Fibroblast of lung (primary cell): Measurements from ENCODE around the gene RBM20. TPM values are rescaled to one million over a fixed set of nuclear protein-coding genes. Genes with fewer than 3 reads are reported as not detected.

Experiments used
- DNase-seq, 2 donors: peaks; one replicate each; pipeline versions ENCODE4 v3.0.0 to v3.0.0-alpha.2; 2010; ENCODE audit warnings: low read depth in 2 of 2
- H2AFZ ChIP-seq: 2 replicates; pipeline ENCODE4 v1.5.1; 2012; ENCODE audit warnings: low read length, control low read depth, inconsistent platforms
- H3K27ac ChIP-seq: 2 replicates; pipeline ENCODE4 v1.5.1; 2011; ENCODE audit warnings: low read length, control low read depth; ENCODE audit not compliant: insufficient read depth
- H3K27me3 ChIP-seq: 2 replicates; pipeline ENCODE4 v1.5.1; 2011; ENCODE audit warnings: mild to moderate bottlenecking, low read length; ENCODE audit not compliant: control insufficient read depth, insufficient read depth
- H3K36me3 ChIP-seq: 2 replicates; pipeline ENCODE4 v1.5.1; 2011; ENCODE audit warnings: low read length; ENCODE audit not compliant: control insufficient read depth, insufficient read depth
- H3K4me1 ChIP-seq: 2 replicates; pipeline ENCODE4 v1.5.1; 2011; ENCODE audit warnings: low read length; ENCODE audit not compliant: control insufficient read depth, insufficient read depth; ENCODE audit errors: extremely low read depth
- H3K4me2 ChIP-seq: 2 replicates; pipeline ENCODE4 v1.5.1; 2011; ENCODE audit warnings: low read length, control low read depth; ENCODE audit not compliant: insufficient read depth; ENCODE audit errors: extremely low read depth
- H3K4me3 ChIP-seq, 4 experiments: fragments of 200-600 bp in 1 of 4; sonication (generic) in 1 of 4; replicated peaks in 1 of 4; 2 replicates each; pipeline ENCODE4 v1.5.1; 2011 to 2016; ENCODE audit warnings: low read length in 4 of 4, low read depth in 3 of 4, mild to moderate bottlenecking in 3 of 4, control low read depth in 2 of 4, inconsistent platforms in 1 of 4, mixed read lengths in 1 of 4; ENCODE audit not compliant: insufficient read depth in 1 of 4; ENCODE audit errors: control extremely low read depth in 1 of 4
- H3K79me2 ChIP-seq: 2 replicates; pipeline ENCODE4 v1.5.1; 2012; ENCODE audit warnings: mild to moderate bottlenecking, low read length, inconsistent platforms; ENCODE audit not compliant: control insufficient read depth, insufficient read depth
- H3K9ac ChIP-seq: 2 replicates; pipeline ENCODE4 v1.5.1; 2011; ENCODE audit warnings: mild to moderate bottlenecking, low read length, control low read depth; ENCODE audit not compliant: insufficient read depth
- H3K9me3 ChIP-seq: 2 replicates; pipeline ENCODE4 v1.5.1; 2012; ENCODE audit warnings: low read depth, low read length; ENCODE audit not compliant: control insufficient read depth, insufficient read depth
- H4K20me1 ChIP-seq: 2 replicates; pipeline ENCODE4 v1.5.1; 2011; ENCODE audit warnings: low read length; ENCODE audit not compliant: control insufficient read depth, insufficient read depth; ENCODE audit errors: extremely low read depth
- CTCF ChIP-seq, 2 donors: IDR thresholded peaks in 1 of 2; conservative IDR thresholded peaks in 1 of 2; 1 replicate in 1 of 2; 2 replicates in 1 of 2; pipeline ENCODE4 v1.5.1; 2011 to 2012; ENCODE audit warnings: low read length in 2 of 2, control low read depth in 1 of 2, inconsistent platforms in 1 of 2, low read depth in 1 of 2, mild to moderate bottlenecking in 1 of 2
- EZH2 ChIP-seq: IDR thresholded peaks from 2 replicates; pipeline ENCODE4 v1.5.1; 2012; ENCODE audit warnings: low read length, control low read depth, mild to moderate bottlenecking; ENCODE audit errors: missing control alignments
- polyA plus RNA-seq, 2 donors: library from polyadenylated mRNA; depleted of rRNA in 1 of 2; stranded (reverse) in 1 of 2; unstranded in 1 of 2; fragments of >200 nt; gene quantifications; 2 replicates each; pipeline ENCODE4 v1.2.1, GENCODE V29; 2011 to 2012; ENCODE audit warnings: missing spikeins in 1 of 2
- total RNA-seq: library from RNA; depleted of rRNA; stranded (reverse); fragments of >200 nt; gene quantifications from 2 replicates; pipeline ENCODE4 v1.2.1, GENCODE V29; 2014

The RBM20 gene
- total and polyA plus RNA-seq, 2 donors (not counting 1 experiment from before 2014, with no cell fraction given): under 0.01 to 0.05 TPM

DNA sequence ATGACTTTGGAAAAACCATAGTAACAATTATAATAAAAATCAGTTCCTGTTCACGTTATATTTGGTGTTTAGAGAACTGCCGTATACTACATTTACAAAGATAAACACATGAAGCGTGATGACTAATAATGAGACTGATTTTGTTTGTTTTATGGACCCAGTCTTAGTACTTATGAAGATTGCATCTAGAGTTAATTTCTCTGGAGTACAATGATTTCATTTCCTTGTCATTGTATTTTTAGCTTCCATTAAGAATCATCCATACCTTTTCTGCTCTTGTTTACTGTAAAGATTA, 2.9 kb downstream of the RBM20 start:
- no peak for DNase-seq
- no peak overlapping the region for H3K9ac ChIP-seq
- no peak overlapping the region for H3K4me2 ChIP-seq
- no peak overlapping the region for H2AFZ ChIP-seq
- H3K36me3 ChIP-seq: no peaks in the 10 kb centered on the region
- no peaks in the 10 kb centered on the region for H3K79me2 ChIP-seq
- H3K27ac ChIP-seq: no peak overlapping the region
- no peaks in the 10 kb centered on the region for H4K20me1 ChIP-seq
- H3K27me3 ChIP-seq: peaks cover 29% of the 10 kb centered on the region
- no peaks in the 10 kb centered on the region for H3K4me1 ChIP-seq
- no peak overlapping the region for H3K4me3 ChIP-seq
- TF ChIP-seq EZH2: no peak
- TF ChIP-seq CTCF (conservative IDR thresholded peaks at IDR 0.05 in 1 of 2, IDR thresholded peaks at IDR 0.05 in 1 of 2; ENCODE audit: low read depth in 1 of 2, low read length in 2 of 2): no peak
- H3K9me3 ChIP-seq: no peaks in the 10 kb centered on the region

DNA sequence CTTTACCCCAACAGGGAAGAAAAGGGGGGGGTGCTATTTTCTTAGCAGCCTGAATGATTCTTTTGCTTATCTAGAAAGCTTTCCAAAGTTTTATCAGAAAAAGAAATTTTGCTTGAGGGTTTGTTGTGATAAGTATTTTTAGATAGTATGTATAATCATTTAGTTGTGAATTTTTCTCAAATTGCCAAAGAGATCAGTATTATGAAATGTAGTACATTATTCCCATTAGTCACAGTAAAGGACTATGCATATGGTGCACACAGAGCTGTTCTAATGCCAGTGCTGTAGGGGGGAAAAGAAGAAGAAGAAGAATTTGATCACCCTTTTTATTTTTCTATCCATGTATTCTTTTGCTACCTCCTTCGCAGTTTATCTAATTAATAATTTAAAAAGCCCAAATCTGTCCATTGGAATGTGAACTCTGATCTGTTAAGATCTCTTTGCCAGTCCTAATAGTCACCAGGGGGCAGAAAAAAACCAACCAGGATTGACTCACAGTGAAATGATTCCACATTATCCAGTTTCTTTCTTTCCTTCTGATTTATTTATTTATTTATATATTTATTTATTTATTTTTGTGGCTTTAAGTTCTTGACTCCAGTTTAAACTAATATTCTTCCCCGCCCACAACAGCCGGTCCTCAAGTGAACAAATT, 4.7 kb downstream of the RBM20 start:
- Histone ChIP-seq H3K9me3 (no peaks in the 10 kb centered on the region), H3K36me3 (no peaks in the 10 kb centered on the region), H3K9ac (no peak overlapping the region), H3K27me3 (peaks cover 12% of the 10 kb centered on the region), H4K20me1 (no peaks in the 10 kb centered on the region), H3K4me2 (no peak overlapping the region), H3K27ac (no peak overlapping the region), H3K4me3 (no peak overlapping the region), H3K4me1 (no peaks in the 10 kb centered on the region), H2AFZ (no peak overlapping the region), H3K79me2 (no peaks in the 10 kb centered on the region)
- no peak for DNase-seq
- no peak for TF ChIP-seq CTCF (conservative IDR thresholded peaks at IDR 0.05 in 1 of 2, IDR thresholded peaks at IDR 0.05 in 1 of 2; ENCODE audit: low read depth in 1 of 2, low read length in 2 of 2)
- no peak for TF ChIP-seq EZH2

DNA sequence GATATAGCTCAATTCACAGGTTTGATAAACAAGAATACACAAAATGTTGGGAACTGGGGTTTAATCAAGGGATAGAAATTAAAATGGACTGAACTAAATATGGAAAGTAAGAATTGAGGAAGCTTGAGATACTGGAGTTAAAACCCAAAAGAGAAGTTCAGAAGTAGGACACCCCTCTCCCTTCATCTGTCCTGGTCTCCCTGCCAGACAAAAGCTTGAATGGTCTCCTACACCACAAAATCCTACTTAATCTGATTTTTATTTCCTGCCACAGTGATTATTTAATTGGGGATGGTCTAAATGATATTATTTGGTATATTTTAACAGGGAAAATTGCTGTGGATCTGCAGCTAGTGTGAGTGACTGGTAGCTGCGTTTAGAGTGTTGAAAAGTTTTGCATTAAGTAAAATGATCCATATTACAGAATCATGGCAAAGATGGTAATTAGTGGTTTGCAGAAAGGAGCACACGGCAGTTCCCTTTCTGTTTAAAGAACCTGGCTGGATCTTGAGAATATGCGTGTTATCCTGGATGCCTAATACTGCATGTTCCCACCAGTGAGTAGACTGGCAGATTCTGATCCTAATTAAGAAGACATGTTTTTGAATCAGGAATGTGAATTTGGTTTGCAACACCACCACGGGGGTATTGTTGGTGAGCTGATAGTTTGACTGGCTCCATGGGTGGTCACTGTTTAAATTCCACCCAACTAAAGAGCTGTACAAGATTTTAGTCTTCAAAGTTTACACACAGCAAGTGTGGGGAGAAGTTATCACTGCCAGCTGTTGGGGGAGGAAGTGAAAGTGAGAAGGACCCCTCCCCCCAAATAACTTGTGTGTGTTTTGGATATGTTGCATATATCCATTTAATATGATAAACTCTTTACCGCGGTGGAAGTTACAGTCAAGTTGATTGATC, 5.5 kb downstream of the RBM20 start:
- no peak overlapping the region for H3K4me3 ChIP-seq
- TF ChIP-seq CTCF (conservative IDR thresholded peaks at IDR 0.05 in 1 of 2, IDR thresholded peaks at IDR 0.05 in 1 of 2; ENCODE audit: low read depth in 1 of 2, low read length in 2 of 2): no peak
- no peak for TF ChIP-seq EZH2
- no peak for DNase-seq
- H3K9me3 ChIP-seq: no peaks in the 10 kb centered on the region
- H3K36me3 ChIP-seq: no peaks in the 10 kb centered on the region
- peaks cover 12% of the 10 kb centered on the region for H3K27me3 ChIP-seq
- H3K4me2 ChIP-seq: no peak overlapping the region
- no peak overlapping the region for H3K9ac ChIP-seq
- no peaks in the 10 kb centered on the region for H3K79me2 ChIP-seq
- no peak overlapping the region for H2AFZ ChIP-seq
- H3K4me1 ChIP-seq: no peaks in the 10 kb centered on the region
- H4K20me1 ChIP-seq: no peaks in the 10 kb centered on the region
- H3K27ac ChIP-seq: no peak overlapping the region
